Measurements from ENCODE around the gene SPTBN4. TPM values are rescaled to one million over a fixed set of nuclear protein-coding genes. Genes with fewer than 3 reads are reported as not detected.

The SPTBN4 gene
- total and polyA plus RNA-seq, 2 of the 4 experiments (the other 2 are of a cell fraction): 0.72 to 0.91 TPM

DNA sequence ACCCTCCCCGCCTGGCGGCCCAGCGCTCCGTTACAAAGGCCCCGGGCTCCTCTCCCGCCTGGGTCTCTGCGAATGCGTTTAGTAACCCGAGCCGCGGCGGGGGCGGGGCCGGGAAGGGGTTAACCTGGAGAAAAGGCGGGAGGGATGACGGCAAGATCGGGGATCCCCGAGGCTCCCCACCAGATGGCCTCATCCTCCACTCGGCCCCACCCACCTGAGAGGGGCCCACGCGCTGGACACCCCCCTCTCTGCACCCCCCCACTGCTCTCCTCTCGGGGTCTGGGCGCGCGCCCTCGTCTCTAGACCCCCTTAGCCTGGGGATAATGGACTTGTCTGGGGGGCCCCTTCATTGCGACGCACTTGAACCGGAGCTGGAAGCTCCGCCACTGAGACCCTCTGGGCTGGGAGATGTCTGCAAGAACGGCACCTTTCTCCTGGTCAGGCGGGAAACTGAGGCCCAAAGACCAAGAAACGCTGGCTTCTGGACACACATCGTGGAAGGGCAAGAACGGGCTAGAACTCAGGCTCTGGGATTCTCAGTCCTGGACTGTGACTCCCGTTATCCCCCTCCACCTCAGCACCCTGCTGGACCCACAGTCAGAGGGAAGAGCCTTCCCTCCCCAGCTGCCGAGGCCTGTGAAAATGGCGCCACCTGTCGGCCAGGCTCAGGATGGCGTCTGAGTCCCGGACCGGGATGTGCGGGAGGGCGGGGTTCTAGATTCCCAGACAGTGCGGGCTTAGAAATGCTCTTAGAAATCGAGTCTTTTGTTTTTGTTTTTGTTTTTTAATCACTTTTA, 131.5 kb downstream of the SPTBN4 start:
- H2AFZ ChIP-seq (replicated peaks; ENCODE audit: low read length, poor library complexity): peak overlapping the region; percentile 93
- TF ChIP-seq, protein P1, sequence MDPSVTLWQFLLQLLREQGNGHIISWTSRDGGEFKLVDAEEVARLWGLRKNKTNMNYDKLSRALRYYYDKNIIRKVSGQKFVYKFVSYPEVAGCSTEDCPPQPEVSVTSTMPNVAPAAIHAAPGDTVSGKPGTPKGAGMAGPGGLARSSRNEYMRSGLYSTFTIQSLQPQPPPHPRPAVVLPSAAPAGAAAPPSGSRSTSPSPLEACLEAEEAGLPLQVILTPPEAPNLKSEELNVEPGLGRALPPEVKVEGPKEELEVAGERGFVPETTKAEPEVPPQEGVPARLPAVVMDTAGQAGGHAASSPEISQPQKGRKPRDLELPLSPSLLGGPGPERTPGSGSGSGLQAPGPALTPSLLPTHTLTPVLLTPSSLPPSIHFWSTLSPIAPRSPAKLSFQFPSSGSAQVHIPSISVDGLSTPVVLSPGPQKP (IDR thresholded peaks at IDR 0.05; ENCODE audit: borderline replicate concordance, low read depth, low read length): no peak
- TF ChIP-seq, protein P2, sequence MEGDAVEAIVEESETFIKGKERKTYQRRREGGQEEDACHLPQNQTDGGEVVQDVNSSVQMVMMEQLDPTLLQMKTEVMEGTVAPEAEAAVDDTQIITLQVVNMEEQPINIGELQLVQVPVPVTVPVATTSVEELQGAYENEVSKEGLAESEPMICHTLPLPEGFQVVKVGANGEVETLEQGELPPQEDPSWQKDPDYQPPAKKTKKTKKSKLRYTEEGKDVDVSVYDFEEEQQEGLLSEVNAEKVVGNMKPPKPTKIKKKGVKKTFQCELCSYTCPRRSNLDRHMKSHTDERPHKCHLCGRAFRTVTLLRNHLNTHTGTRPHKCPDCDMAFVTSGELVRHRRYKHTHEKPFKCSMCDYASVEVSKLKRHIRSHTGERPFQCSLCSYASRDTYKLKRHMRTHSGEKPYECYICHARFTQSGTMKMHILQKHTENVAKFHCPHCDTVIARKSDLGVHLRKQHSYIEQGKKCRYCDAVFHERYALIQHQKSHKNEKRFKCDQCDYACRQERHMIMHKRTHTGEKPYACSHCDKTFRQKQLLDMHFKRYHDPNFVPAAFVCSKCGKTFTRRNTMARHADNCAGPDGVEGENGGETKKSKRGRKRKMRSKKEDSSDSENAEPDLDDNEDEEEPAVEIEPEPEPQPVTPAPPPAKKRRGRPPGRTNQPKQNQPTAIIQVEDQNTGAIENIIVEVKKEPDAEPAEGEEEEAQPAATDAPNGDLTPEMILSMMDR (conservative IDR thresholded peaks at IDR 0.05; ENCODE audit: low read depth, low read length): peak; percentile 99
- peak; percentile 93 for TF ChIP-seq MAZ (IDR thresholded peaks at IDR 0.05; ENCODE audit: borderline replicate concordance, low read depth, low read length)
- peak; percentile 89 for TF ChIP-seq SMC3 (IDR thresholded peaks at IDR 0.05; ENCODE audit: low read depth, low read length)
- no peak for TF ChIP-seq NFE2L2 (IDR thresholded peaks at IDR 0.05; ENCODE audit: low read depth, low read length)
- TF ChIP-seq RCOR1 (IDR thresholded peaks at IDR 0.05; ENCODE audit: insufficient replicate concordance, low read length): no peak
- TF ChIP-seq, protein P3, sequence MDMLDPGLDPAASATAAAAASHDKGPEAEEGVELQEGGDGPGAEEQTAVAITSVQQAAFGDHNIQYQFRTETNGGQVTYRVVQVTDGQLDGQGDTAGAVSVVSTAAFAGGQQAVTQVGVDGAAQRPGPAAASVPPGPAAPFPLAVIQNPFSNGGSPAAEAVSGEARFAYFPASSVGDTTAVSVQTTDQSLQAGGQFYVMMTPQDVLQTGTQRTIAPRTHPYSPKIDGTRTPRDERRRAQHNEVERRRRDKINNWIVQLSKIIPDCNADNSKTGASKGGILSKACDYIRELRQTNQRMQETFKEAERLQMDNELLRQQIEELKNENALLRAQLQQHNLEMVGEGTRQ (IDR thresholded peaks at IDR 0.05; ENCODE audit: low read depth, low read length): no peak
- no peak for TF ChIP-seq CHD1 (IDR thresholded peaks at IDR 0.05; ENCODE audit: low read depth, low read length)
- no peak for TF ChIP-seq CEBPB (IDR thresholded peaks at IDR 0.05; ENCODE audit: low read depth, low read length)
- no peak for TF ChIP-seq RFX5 (IDR thresholded peaks at IDR 0.05; ENCODE audit: low read depth, low read length)
- TF ChIP-seq FOS (IDR thresholded peaks at IDR 0.05; ENCODE audit: low read depth, low read length): no peak
- peak; percentile 65 for TF ChIP-seq POLR2A (IDR thresholded peaks at IDR 0.05; ENCODE audit: low read depth, low read length)
- peak; percentile 54 for TF ChIP-seq BHLHE40 (IDR thresholded peaks at IDR 0.05; ENCODE audit: low read depth, low read length)

More for the DNA sequence above, 131.5 kb downstream of the SPTBN4 start:
- H4K8ac ChIP-seq (ENCODE audit: low read depth in 2 of 2, low read length in 2 of 2): peak overlapping the region in 1 of 2 experiments; percentile 81; a peak in 2 of 4 replicates
- CTCF ChIA-PET: interaction anchor here (0.6 kb wide), 1 partner anchor 133 kb away, joined by 4 read pairs; no protein-coding TSS in a partner anchor
- intact Hi-C loops (cut with micrococcal nuclease): loop anchor here (1.0 to 10.0 kb wide), 10 partner anchors 50 to 464 kb away; partner anchors contain the start of genes C19orf47, PLD3 and SERTAD3
- no peak overlapping the region for H2BK15ac ChIP-seq (ENCODE audit: low read depth, low read length)
- peak overlapping the region; percentile 46 for H3K27ac ChIP-seq (ENCODE audit: insufficient read depth, low read length)
- BruUV-seq (replicated peaks): no TSS peak
- H3K9ac ChIP-seq (ENCODE audit: low read depth, low read length): peak overlapping the region; percentile 40; the same call in 1 of the 2 replicates
- 0% methylated on average over 4 of the region's 46 CpGs; no CpG with 5 or more reads in 1 of the 2 experiments for WGBS, 2 experiments (ENCODE audit: extremely low coverage in 2 of 2, insufficient read length in 1 of 2)
- H4K20me1 ChIP-seq (ENCODE audit: insufficient read depth, low read length): peaks cover 9% of the 10 kb centered on the region; the same call in 1 of the 2 replicates
- peak overlapping the region; percentile 91 for H3K4me2 ChIP-seq (ENCODE audit: low read depth, low read length)
- H2BK5ac ChIP-seq (ENCODE audit: low read depth, low read length, poor library complexity, severe bottlenecking): no peak overlapping the region
- H3K18ac ChIP-seq (ENCODE audit: low read depth, low read length): no peak overlapping the region
- in situ Hi-C loops (cut with MboI; ENCODE audit: low sequenced_read_pairs): loop anchor here (5.0 kb wide), 1 partner anchor 61 kb away; no protein-coding TSS in a partner anchor
- peaks cover 16% of the 10 kb centered on the region for H3K4me1 ChIP-seq (ENCODE audit: control insufficient read depth, insufficient read depth, low read length)
- no peak overlapping the region for H4K5ac ChIP-seq (ENCODE audit: low read depth, low read length)
- H3K4me3 ChIP-seq (ENCODE audit: insufficient read depth, low read depth, low read length): peak overlapping the region; percentile 52
- no peaks in the 10 kb centered on the region for H3K9me3 ChIP-seq (ENCODE audit: control insufficient read depth, insufficient read depth, low read length)
- H4K91ac ChIP-seq (ENCODE audit: insufficient read depth, low read depth, low read length): 0 out of 2 replicates have a peak overlapping the region, but pooled peaks have one; percentile 31
- peak overlapping the region; percentile 38; the same call in 1 of the 2 replicates for H2BK120ac ChIP-seq (ENCODE audit: low read depth, low read length)
- H3K14ac ChIP-seq (replicated peaks; ENCODE audit: low read depth, low read length): no peak overlapping the region
- dilution Hi-C loops (cut with HindIII; ENCODE audit: low sequenced_read_pairs, unreplicated experiment): no loop called here
- H3K79me1 ChIP-seq (ENCODE audit: low read depth in 1 of 2, low read length in 2 of 2): peaks cover 0 to 15% of the 10 kb centered on the region in 2 experiments; a peak in 3 of 4 replicates
- H3K9me1 ChIP-seq (ENCODE audit: insufficient read depth, low read length): peaks cover 6% of the 10 kb centered on the region; the same call in 1 of the 2 replicates
- H3K4ac ChIP-seq (ENCODE audit: low read depth, low read length): peak overlapping the region; percentile 38
- DNase-seq (peak; percentile 87), ATAC-seq (ENCODE audit: low read depth) (peak; percentile 55)
- no peak overlapping the region for H3K23ac ChIP-seq (ENCODE audit: low read depth, low read length)
- H2AK9ac ChIP-seq (replicated peaks; ENCODE audit: low read depth, low read length, poor library complexity): peak overlapping the region; percentile 77
- no peak overlapping the region for H3K56ac ChIP-seq (ENCODE audit: extremely low read depth, insufficient read depth, low read length)
- H3K36me3 ChIP-seq (ENCODE audit: control insufficient read depth, insufficient read depth, low read length): no peaks in the 10 kb centered on the region
- POLR2A ChIA-PET (ENCODE audit: unreplicated experiment): no interaction called here
- no peaks in the 10 kb centered on the region for H3K27me3 ChIP-seq (ENCODE audit: control insufficient read depth, insufficient read depth, low read length)
- no peak overlapping the region for H2BK20ac ChIP-seq (ENCODE audit: low read depth, low read length)
- H2AK5ac ChIP-seq (ENCODE audit: low read depth, low read length): no peak overlapping the region
